SKM-1 treated with dmso at 0.1 percent for 144 hours (cell line): ENCODE measurements around the gene AIFM2.
A peak's percentile ranks its signal among the peaks of the same experiment; 100 is the strongest.
"Not testable (repeated sequence)": the region's sequence is repeated elsewhere in the genome, so short reads cannot be mapped to it uniquely, and the experiment has no call there.

Experiments used
- DNase-seq: peaks from one replicate; lab custom pipeline; 2025; ENCODE audit not compliant: unreplicated experiment; lab: John Stamatoyannopoulos, UW

The AIFM2 gene

GRCh38 chr10:70096016-70096704, 36.5 kb downstream of the AIFM2 start:
- DNase-seq, result no peak

- DNase-seq, result no peak
Observed at GRCh38 chr10:70094250-70094649, 38.4 kb downstream of the AIFM2 start.

- no peak for DNase-seq
Observed at GRCh38 chr10:70093335-70093944, 39.2 kb downstream of the AIFM2 start.

- DNase-seq, result no peak
Observed at GRCh38 chr10:70092389-70092718, 40.3 kb downstream of the AIFM2 start.

- no peak for DNase-seq
Observed at GRCh38 chr10:70090951-70091350, 41.7 kb downstream of the AIFM2 start.

GRCh38 chr10:70090013-70090412, 42.6 kb downstream of the AIFM2 start:
- DNase-seq, result no peak

GRCh38 chr10:70088308-70088698, 44.3 kb downstream of the AIFM2 start:
- no peak for DNase-seq

- DNase-seq, result no peak
Observed at GRCh38 chr10:70087616-70088307, 44.9 kb downstream of the AIFM2 start.

GRCh38 chr10:70085975-70086613, 46.5 kb downstream of the AIFM2 start:
- no peak for DNase-seq

- DNase-seq, result no peak
Observed at GRCh38 chr10:70084189-70084588, 48.4 kb downstream of the AIFM2 start.

- not testable (repeated sequence) for DNase-seq
Observed at GRCh38 chr10:70080789-70081188, 51.8 kb downstream of the AIFM2 start.

- no peak for DNase-seq
Observed at GRCh38 chr10:70078937-70079336, 53.7 kb downstream of the AIFM2 start.

- no peak for DNase-seq
Observed at GRCh38 chr10:70078329-70078728, 54.3 kb downstream of the AIFM2 start.

- no peak for DNase-seq
Observed at GRCh38 chr10:70074971-70075370, 57.7 kb downstream of the AIFM2 start.

- no peak for DNase-seq
Observed at GRCh38 chr10:70074165-70074564, 58.5 kb downstream of the AIFM2 start.

- no peak for DNase-seq
Observed at GRCh38 chr10:70070834-70071233, 61.8 kb downstream of the AIFM2 start.

GRCh38 chr10:70069346-70069745, 63.3 kb downstream of the AIFM2 start:
- DNase-seq, result no peak

- DNase-seq, result no peak
Observed at GRCh38 chr10:70068925-70069324, 63.7 kb downstream of the AIFM2 start.

GRCh38 chr10:70067586-70067985, 65.0 kb downstream of the AIFM2 start:
- no peak for DNase-seq

GRCh38 chr10:70066190-70066589, 66.4 kb downstream of the AIFM2 start:
- peak; percentile 12 for DNase-seq

- DNase-seq, result no peak
Observed at GRCh38 chr10:70064486-70064885, 68.1 kb downstream of the AIFM2 start.
